Hepatocyte (in vitro differentiated cells): ENCODE data around the gene KLHL12. TPM values are rescaled to one million over a fixed set of nuclear protein-coding genes. Genes with fewer than 3 reads are reported as not detected.

Experiments
- DNase-seq: peaks from one replicate; pipeline ENCODE4 v3.0.0-alpha.2; 2016; ENCODE audit warnings: low spot score
- H2AFZ ChIP-seq: fragments of 200-600 bp; sonication (generic); 2 replicates; pipeline ENCODE4 v1.6.0; 2016; ENCODE audit warnings: antibody characterized with exemption, mild to moderate bottlenecking
- H3K27ac ChIP-seq: fragments of 200-600 bp; sonication (generic); 2 replicates; pipeline ENCODE4 v1.5.1; 2016; ENCODE audit warnings: mild to moderate bottlenecking
- H3K27me3 ChIP-seq: fragments of 200-600 bp; sonication (generic); 2 replicates; pipeline ENCODE4 v1.6.1; 2016
- H3K36me3 ChIP-seq: fragments of 200-600 bp; sonication (generic); replicated peaks from 2 replicates; pipeline ENCODE4 v1.5.1; 2016; ENCODE audit warnings: low read depth; ENCODE audit not compliant: insufficient read depth
- H3K4me1 ChIP-seq: fragments of 200-600 bp; sonication (generic); 2 replicates; pipeline ENCODE4 v1.5.1; 2016; ENCODE audit warnings: mild to moderate bottlenecking, moderate library complexity; ENCODE audit not compliant: insufficient read depth
- H3K4me2 ChIP-seq: fragments of 200-600 bp; sonication (generic); 2 replicates; pipeline ENCODE4 v1.6.0; 2016
- H3K4me3 ChIP-seq: fragments of 200-600 bp; sonication (generic); 2 replicates; pipeline ENCODE4 v1.5.1; 2016; ENCODE audit warnings: mild to moderate bottlenecking
- H3K79me2 ChIP-seq: fragments of 200-600 bp; sonication (generic); 2 replicates; pipeline ENCODE4 v1.6.0; 2017; ENCODE audit warnings: mild to moderate bottlenecking
- H3K9me2 ChIP-seq: fragments of 200-600 bp; sonication (generic); replicated peaks from 2 replicates; pipeline ENCODE4 v1.6.0; 2017; ENCODE audit warnings: mild to moderate bottlenecking; ENCODE audit not compliant: insufficient read depth
- H3K9me3 ChIP-seq: fragments of 200-600 bp; sonication (generic); 2 replicates; pipeline ENCODE4 v1.5.1; 2016; ENCODE audit warnings: low read depth, mild to moderate bottlenecking
- H4K20me1 ChIP-seq: fragments of 200-600 bp; sonication (generic); 2 replicates; pipeline ENCODE4 v1.6.0; 2016; ENCODE audit warnings: mild to moderate bottlenecking; ENCODE audit not compliant: insufficient read depth, poor library complexity, severe bottlenecking
- CTCF ChIP-seq: fragments of 200-600 bp; sonication (generic); IDR thresholded peaks from 2 replicates; pipeline ENCODE4 v1.5.1; 2016; ENCODE audit warnings: antibody characterized with exemption, mild to moderate bottlenecking; ENCODE audit not compliant: poor library complexity
- EZH2 ChIP-seq: fragments of 200-600 bp; sonication (generic); IDR thresholded peaks from 2 replicates; pipeline ENCODE4 v1.6.1; 2016; ENCODE audit warnings: antibody characterized with exemption, mild to moderate bottlenecking, borderline replicate concordance
- EZH2phosphoT487 ChIP-seq: fragments of 200-600 bp; sonication (generic); IDR thresholded peaks from one replicate; pipeline ENCODE4 v1.6.1; 2018; ENCODE audit warnings: antibody characterized with exemption, mild to moderate bottlenecking, low read depth, moderate library complexity; ENCODE audit not compliant: unreplicated experiment, severe bottlenecking
- WGBS: methylation state at CpG from one replicate; pipeline ENCODE4 v1.1.6; 2016; ENCODE audit warnings: low lambda C conversion rate; ENCODE audit errors: missing lambda C conversion rate; 5-methylcytosine and 5-hydroxymethylcytosine counted together
- polyA plus RNA-seq: library from polyadenylated mRNA; unstranded; fragments of >200 nt; fragmentation: Nextera tagmentation; extraction: Ambion mirVana; gene quantifications from 2 replicates; pipeline ENCODE4 v1.2.1, GENCODE V29; 2016
- total RNA-seq: library from RNA; depleted of rRNA; stranded (reverse); fragments of >200 nt; gene quantifications from 2 replicates; pipeline ENCODE4 v1.2.3, GENCODE V29; 2014

Gene KLHL12
- total and polyA plus RNA-seq, 2 experiments from 2014 or later, result 15.1 to 23.4 TPM

DNA sequence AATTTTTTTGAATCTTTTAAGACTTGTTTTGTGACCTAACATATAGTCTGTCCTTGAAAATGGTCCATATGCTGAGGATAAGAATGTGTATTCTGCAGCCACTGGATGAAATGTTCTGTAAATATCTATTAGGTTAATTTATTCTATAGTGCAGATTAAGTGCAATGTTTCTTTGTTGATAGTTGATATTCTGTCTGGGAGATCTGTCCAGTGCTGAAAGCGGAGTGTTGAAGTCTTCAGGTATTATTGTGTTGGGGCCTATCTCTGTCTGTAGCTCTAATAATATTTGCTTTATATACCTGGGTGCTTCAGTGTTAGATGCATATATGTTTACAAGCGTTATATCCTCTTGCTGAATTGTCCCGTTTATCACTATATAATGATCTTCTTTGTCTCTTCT lies 7.7 kb upstream of the KLHL12 start:
- H3K9me2 ChIP-seq, result no peaks in the 10 kb centered on the region
- H3K27ac ChIP-seq, result no peak overlapping the region
- TF ChIP-seq EZH2phosphoT487, result no peak
- TF ChIP-seq CTCF, result no peak
- no peak for TF ChIP-seq EZH2
- H3K79me2 ChIP-seq, result no peaks in the 10 kb centered on the region
- no peaks in the 10 kb centered on the region for H3K4me1 ChIP-seq
- H3K4me2 ChIP-seq, result no peak overlapping the region
- DNase-seq, result no peak
- no peaks in the 10 kb centered on the region for H3K9me3 ChIP-seq
- H4K20me1 ChIP-seq, result no peaks in the 10 kb centered on the region
- no peaks in the 10 kb centered on the region for H3K36me3 ChIP-seq
- no peaks in the 10 kb centered on the region for H3K27me3 ChIP-seq
- no peak overlapping the region for H3K4me3 ChIP-seq
- no peak overlapping the region for H2AFZ ChIP-seq
- 85% methylated on average over 3 of the region's 3 CpGs for WGBS

- 89% methylated on average over 2 of the region's 2 CpGs for WGBS
- no peak for TF ChIP-seq CTCF
- no peak for TF ChIP-seq EZH2
- no peak for TF ChIP-seq EZH2phosphoT487
- no peak overlapping the region for H2AFZ ChIP-seq
Observed at GRCh38 chr1:202932476-202932875, 5.4 kb upstream of the KLHL12 start.

GRCh38 chr1:202923533-202923932 lies 3.5 kb downstream of the KLHL12 start:
- Histone ChIP-seq H3K9me2 (no peaks in the 10 kb centered on the region), H3K27ac (no peak overlapping the region), H2AFZ (no peak overlapping the region), H3K27me3 (no peaks in the 10 kb centered on the region), H3K4me3 (no peak overlapping the region), H4K20me1 (no peaks in the 10 kb centered on the region), H3K4me1 (peaks cover 4% of the 10 kb centered on the region), H3K79me2 (peaks cover 33% of the 10 kb centered on the region), H3K36me3 (no peaks in the 10 kb centered on the region), H3K4me2 (no peak overlapping the region), H3K9me3 (no peaks in the 10 kb centered on the region)
- 94% methylated on average over 3 of the region's 3 CpGs for WGBS
- DNase-seq, result no peak
- TF ChIP-seq EZH2, result no peak
- no peak for TF ChIP-seq CTCF
- no peak for TF ChIP-seq EZH2phosphoT487

More at GRCh38 chr1:202932476-202932875, 5.4 kb upstream of the KLHL12 start:
- Histone ChIP-seq H3K4me2 (no peak overlapping the region), H3K9me3 (no peaks in the 10 kb centered on the region), H3K4me3 (no peak overlapping the region), H3K27ac (no peak overlapping the region), H3K9me2 (no peaks in the 10 kb centered on the region), H3K36me3 (no peaks in the 10 kb centered on the region), H3K79me2 (no peaks in the 10 kb centered on the region), H3K4me1 (no peaks in the 10 kb centered on the region), H4K20me1 (no peaks in the 10 kb centered on the region), H3K27me3 (no peaks in the 10 kb centered on the region)
- DNase-seq, result no peak

DNA sequence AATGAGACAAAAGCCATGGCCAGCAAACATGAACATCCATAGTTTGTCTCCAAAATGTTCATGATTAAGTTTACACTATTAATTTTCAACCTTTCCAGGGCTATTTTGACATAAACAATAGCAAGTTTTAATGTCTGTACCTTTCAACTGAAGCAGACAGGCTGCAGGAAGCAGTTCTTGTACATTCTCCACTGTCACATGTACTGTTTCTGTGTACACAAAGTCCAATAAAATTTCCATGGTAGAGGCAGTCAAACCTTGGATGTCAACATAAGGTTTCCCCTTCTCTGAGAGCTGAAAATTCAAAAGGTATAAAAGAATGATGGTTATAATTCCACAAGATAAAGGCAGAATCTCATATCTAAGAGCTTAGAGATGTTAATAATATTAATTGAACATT lies 7.4 kb downstream of the KLHL12 start:
- DNase-seq, result no peak
- no peak overlapping the region for H3K4me2 ChIP-seq
- no peaks in the 10 kb centered on the region for H3K4me1 ChIP-seq
- no peaks in the 10 kb centered on the region for H3K27me3 ChIP-seq
- no peaks in the 10 kb centered on the region for H3K9me2 ChIP-seq
- H2AFZ ChIP-seq, result no peak overlapping the region
- H3K9me3 ChIP-seq, result no peaks in the 10 kb centered on the region
- no peaks in the 10 kb centered on the region for H3K36me3 ChIP-seq
- TF ChIP-seq EZH2phosphoT487, result no peak
- no peak for TF ChIP-seq EZH2
- no peak for TF ChIP-seq CTCF
- H3K27ac ChIP-seq, result no peak overlapping the region
- no peaks in the 10 kb centered on the region for H4K20me1 ChIP-seq
- H3K79me2 ChIP-seq, result peaks cover 21% of the 10 kb centered on the region
- no peak overlapping the region for H3K4me3 ChIP-seq
